Common myeloid progenitor, CD34-positive (primary cell): ENCODE measurements around the gene VCAM1.

Experiments
- CTCF ChIA-PET: fragments of 350-600 bp; sonication (Branson Sonifier 250); formaldehyde crosslinking; loops from one replicate; lab custom pipeline; 2021; ENCODE audit warnings: antibody characterized with exemption; lab: Charles Lee
- POLR2A ChIA-PET: fragments of 350-600 bp; sonication (Branson Sonifier 250); formaldehyde crosslinking; loops from one replicate; lab custom pipeline; 2021; ENCODE audit warnings: antibody characterized with exemption; lab: Charles Lee
- DNase-seq, 3 donors: peaks; one replicate each; pipeline versions ENCODE4 v3.0.0 to v3.0.0-alpha.2; 2013
- H3K27ac ChIP-seq, 2 experiments: 1 replicate in 1 of 2; 2 replicates in 1 of 2; pipeline ENCODE4 v1.7.0; 2013; ENCODE audit warnings: inconsistent platforms in 2 of 2, low read length in 2 of 2, mild to moderate bottlenecking in 2 of 2, low read depth in 1 of 2, moderate library complexity in 1 of 2; ENCODE audit not compliant: severe bottlenecking in 2 of 2, insufficient read depth in 1 of 2, poor library complexity in 1 of 2
- H3K27me3 ChIP-seq, 5 experiments: replicated peaks in 2 of 5; 1 replicate in 3 of 5; 2 replicates in 2 of 5; pipeline versions ENCODE4 v1.6.1 to v1.7.0; 2013; ENCODE audit warnings: low read length in 4 of 5, mild to moderate bottlenecking in 2 of 5, moderate library complexity in 2 of 5, inconsistent platforms in 1 of 5; ENCODE audit not compliant: insufficient read depth in 5 of 5, control insufficient read depth in 4 of 5
- H3K36me3 ChIP-seq, 4 experiments: 1 replicate in 2 of 4; 2 replicates in 2 of 4; pipeline versions ENCODE4 v1.6.1 to v1.7.0; 2013; ENCODE audit warnings: low read length in 3 of 4, control low read depth in 1 of 4, mild to moderate bottlenecking in 1 of 4; ENCODE audit not compliant: control insufficient read depth in 4 of 4, insufficient read depth in 4 of 4
- H3K4me1 ChIP-seq, 4 experiments: 1 replicate in 3 of 4; 2 replicates in 1 of 4; pipeline versions ENCODE4 v1.6.1 to v1.7.1; 2013; ENCODE audit warnings: low read length in 3 of 4, mild to moderate bottlenecking in 3 of 4, control low read depth in 1 of 4, inconsistent platforms in 1 of 4, moderate library complexity in 1 of 4; ENCODE audit not compliant: control insufficient read depth in 4 of 4, insufficient read depth in 4 of 4; ENCODE audit errors: control extremely low read depth in 1 of 4
- H3K4me3 ChIP-seq, 7 experiments: 1 replicate in 4 of 7; 2 replicates in 3 of 7; pipeline versions ENCODE4 v1.5.1 to v1.7.0; 2013; ENCODE audit warnings: mild to moderate bottlenecking in 7 of 7, low read length in 6 of 7, moderate library complexity in 6 of 7, inconsistent platforms in 2 of 7, low read depth in 2 of 7, control low read depth in 1 of 7; ENCODE audit not compliant: insufficient read depth in 4 of 7, control insufficient read depth in 1 of 7; ENCODE audit errors: extremely low read depth in 1 of 7
- H3K9me3 ChIP-seq, 5 experiments: 1 replicate in 4 of 5; 2 replicates in 1 of 5; pipeline versions ENCODE4 v1.6.1 to v1.7.1; 2013; ENCODE audit warnings: low read length in 4 of 5, mild to moderate bottlenecking in 2 of 5, inconsistent platforms in 1 of 5, low read depth in 1 of 5, moderate library complexity in 1 of 5; ENCODE audit not compliant: control insufficient read depth in 4 of 5, insufficient read depth in 2 of 5; ENCODE audit errors: control extremely low read depth in 1 of 5
- WGBS: methylation state at CpG from one replicate; pipeline ENCODE4 v1.1.5; 2013; ENCODE audit not compliant: insufficient coverage; 5-methylcytosine and 5-hydroxymethylcytosine counted together

Gene VCAM1

GRCh38 chr1:100736324-100736723 lies 16.8 kb downstream of the VCAM1 start:
- no CpG with 5 or more reads among the region's 1 CpG for WGBS
- peak in 1 of 3 donors; percentile 8 for DNase-seq
- POLR2A ChIA-PET, result no interaction called here
- Histone ChIP-seq H3K4me3 (no peak overlapping the region), H3K27ac (no peak overlapping the region), H3K9me3 (no peaks in the 10 kb centered on the region), H3K27me3 (no peaks in the 10 kb centered on the region), H3K36me3 (no peaks in the 10 kb centered on the region), H3K4me1 (no peaks in the 10 kb centered on the region)
- CTCF ChIA-PET, result interaction anchor here (0.7 kb wide), 1 partner anchor 41 kb away, joined by 3 read pairs; no protein-coding TSS in a partner anchor

GRCh38 chr1:100736746-100737145 lies 17.2 kb downstream of the VCAM1 start:
- Histone ChIP-seq H3K4me3 (no peak overlapping the region), H3K4me1 (no peaks in the 10 kb centered on the region), H3K36me3 (no peaks in the 10 kb centered on the region), H3K27me3 (no peaks in the 10 kb centered on the region), H3K27ac (no peak overlapping the region), H3K9me3 (no peaks in the 10 kb centered on the region)
- no peak for DNase-seq
- 100% methylated on average over 1 of the region's 1 CpG for WGBS
- POLR2A ChIA-PET, result no interaction called here
- CTCF ChIA-PET, result no interaction called here

- ChIA-PET POLR2A (no interaction called here), CTCF (no interaction called here)
- 90% methylated on average over 2 of the region's 3 CpGs for WGBS
Observed at GRCh38 chr1:100746542-100746932, 27.0 kb downstream of the VCAM1 start.

GRCh38 chr1:100747771-100748170 lies 28.2 kb downstream of the VCAM1 start:
- 100% methylated on average over 1 of the region's 2 CpGs for WGBS

More at GRCh38 chr1:100746542-100746932, 27.0 kb downstream of the VCAM1 start:
- Histone ChIP-seq H3K4me3 (no peak overlapping the region), H3K27ac (no peak overlapping the region), H3K27me3 (no peaks in the 10 kb centered on the region), H3K36me3 (no peaks in the 10 kb centered on the region), H3K4me1 (no peaks in the 10 kb centered on the region), H3K9me3 (no peaks in the 10 kb centered on the region)
- no peak for DNase-seq

GRCh38 chr1:100750005-100750885 lies 30.7 kb downstream of the VCAM1 start:
- Histone ChIP-seq H3K27ac (no peak overlapping the region), H3K27me3 (no peaks in the 10 kb centered on the region), H3K4me1 (no peaks in the 10 kb centered on the region), H3K36me3 (no peaks in the 10 kb centered on the region), H3K9me3 (no peaks in the 10 kb centered on the region), H3K4me3 (no peak overlapping the region)
- POLR2A ChIA-PET, result no interaction called here
- WGBS, result 98% methylated on average over 7 of the region's 9 CpGs
- CTCF ChIA-PET, result no interaction called here
- DNase-seq, result no peak

More at GRCh38 chr1:100747771-100748170, 28.2 kb downstream of the VCAM1 start:
- no peak overlapping the region for H3K4me3 ChIP-seq
- CTCF ChIA-PET, result no interaction called here
- no peaks in the 10 kb centered on the region for H3K9me3 ChIP-seq
- no peaks in the 10 kb centered on the region for H3K4me1 ChIP-seq
- H3K27me3 ChIP-seq, result no peaks in the 10 kb centered on the region
- POLR2A ChIA-PET, result no interaction called here
- H3K36me3 ChIP-seq, result no peaks in the 10 kb centered on the region
- no peak for DNase-seq
- no peak overlapping the region for H3K27ac ChIP-seq

GRCh38 chr1:100752791-100753190 lies 33.2 kb downstream of the VCAM1 start:
- ChIA-PET POLR2A (no interaction called here), CTCF (no interaction called here)
- H3K27me3 ChIP-seq, result no peaks in the 10 kb centered on the region
- WGBS, result 95% methylated on average over 3 of the region's 5 CpGs
- H3K4me3 ChIP-seq, result no peak overlapping the region
- no peak for DNase-seq
- H3K9me3 ChIP-seq, result no peaks in the 10 kb centered on the region
- H3K4me1 ChIP-seq, result no peaks in the 10 kb centered on the region
- no peak overlapping the region for H3K27ac ChIP-seq
- H3K36me3 ChIP-seq, result no peaks in the 10 kb centered on the region

- H3K4me1 ChIP-seq, result no peaks in the 10 kb centered on the region
Observed at GRCh38 chr1:100757946-100758345, 38.4 kb downstream of the VCAM1 start.

More at GRCh38 chr1:100757946-100758345, 38.4 kb downstream of the VCAM1 start:
- DNase-seq, result no peak
- Histone ChIP-seq H3K27me3 (no peaks in the 10 kb centered on the region), H3K9me3 (no peaks in the 10 kb centered on the region), H3K27ac (no peak overlapping the region), H3K4me3 (no peak overlapping the region), H3K36me3 (no peaks in the 10 kb centered on the region)
- WGBS, result 100% methylated on average over 2 of the region's 4 CpGs
- ChIA-PET POLR2A (no interaction called here), CTCF (no interaction called here)
